Measurements from ENCODE around the gene UBE4A.

Gene UBE4A

GRCh38 chr11:118359295-118359958 is at the start of gene UBE4A:
TSS of gene UBE4A (plus strand) at chr11:118359600. CDS start at chr11:118365081, 5,481 bp downstream.
- DNase-seq = peak; percentile 90

- DNase-seq = no peak
Measured at GRCh38 chr11:118310271-118310670, 49.1 kb upstream of the UBE4A start.

DNA sequence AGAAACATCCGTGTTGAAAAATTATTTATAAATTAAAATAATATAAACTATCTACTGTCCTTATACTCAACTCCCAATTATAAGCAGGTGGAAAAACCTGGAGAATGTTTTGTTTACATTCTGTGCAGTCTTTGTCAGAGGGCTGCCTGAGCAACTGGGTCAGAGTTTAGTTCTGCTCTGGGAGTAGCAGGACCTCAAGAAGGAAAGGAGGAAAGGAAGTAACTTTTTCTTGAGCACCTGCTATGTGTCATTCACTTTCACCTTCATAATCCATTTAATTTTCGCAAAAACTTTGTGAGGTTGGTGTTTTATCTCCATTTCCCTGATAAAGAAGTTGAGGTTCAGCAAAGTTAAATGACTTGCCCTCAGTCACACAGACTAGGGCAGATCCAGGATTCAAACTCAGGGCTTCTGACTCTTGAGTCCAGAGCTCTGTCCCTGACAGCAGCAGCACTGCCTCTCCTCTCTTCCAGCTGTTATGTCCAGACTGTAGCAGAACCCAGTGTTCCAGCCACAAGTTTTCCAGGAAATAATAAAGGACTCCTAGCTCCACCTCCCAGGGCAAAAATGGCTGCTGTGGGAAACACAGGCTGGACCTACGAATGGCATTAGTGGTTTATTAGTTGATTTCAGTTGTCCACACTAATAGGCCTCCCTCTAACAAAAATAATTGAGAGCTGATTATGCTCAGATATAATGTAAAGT is 48.5 kb upstream of the UBE4A start:
- no peak for DNase-seq

GRCh38 chr11:118311518-118311917 is 47.9 kb upstream of the UBE4A start:
- no peak for DNase-seq

DNA sequence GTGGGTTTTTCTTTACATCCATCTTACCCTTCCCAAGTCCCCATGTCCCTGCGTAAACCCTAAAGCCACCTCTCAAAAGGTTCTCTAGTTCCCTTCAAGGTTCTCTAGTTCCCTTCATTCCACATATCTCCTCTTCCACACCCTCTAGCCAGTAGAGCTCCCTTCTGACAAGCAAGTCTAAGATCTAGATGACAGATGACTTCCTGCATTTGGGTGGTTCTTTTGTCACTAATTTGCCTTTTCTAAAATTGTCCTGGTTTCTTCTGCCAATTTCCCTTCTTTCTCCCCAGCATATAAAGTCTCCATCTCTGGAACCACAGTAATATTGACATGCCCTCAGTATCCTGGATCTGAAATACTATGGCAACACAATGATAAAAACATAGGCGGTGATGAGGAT is 47.1 kb upstream of the UBE4A start:
- no peak for DNase-seq

DNA sequence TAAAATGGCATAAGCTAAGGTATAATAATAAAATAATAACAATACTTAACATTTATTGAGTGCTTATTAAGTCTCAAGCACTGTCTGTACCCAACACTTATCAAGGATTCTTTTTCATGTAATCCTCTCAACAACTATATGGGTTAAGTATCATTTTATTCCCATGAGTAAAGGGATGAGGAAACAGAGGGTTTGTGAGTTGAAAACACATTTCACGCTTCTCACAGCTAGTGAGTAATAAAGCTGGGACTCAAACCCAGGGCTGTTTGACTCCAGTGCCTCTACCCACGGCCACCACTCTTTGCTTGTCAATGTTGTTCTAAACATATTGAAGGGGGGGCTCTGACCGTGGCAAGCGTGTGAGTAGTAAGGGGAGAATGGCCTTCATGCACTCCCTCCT is 46.2 kb upstream of the UBE4A start:
- DNase-seq = no peak

DNA sequence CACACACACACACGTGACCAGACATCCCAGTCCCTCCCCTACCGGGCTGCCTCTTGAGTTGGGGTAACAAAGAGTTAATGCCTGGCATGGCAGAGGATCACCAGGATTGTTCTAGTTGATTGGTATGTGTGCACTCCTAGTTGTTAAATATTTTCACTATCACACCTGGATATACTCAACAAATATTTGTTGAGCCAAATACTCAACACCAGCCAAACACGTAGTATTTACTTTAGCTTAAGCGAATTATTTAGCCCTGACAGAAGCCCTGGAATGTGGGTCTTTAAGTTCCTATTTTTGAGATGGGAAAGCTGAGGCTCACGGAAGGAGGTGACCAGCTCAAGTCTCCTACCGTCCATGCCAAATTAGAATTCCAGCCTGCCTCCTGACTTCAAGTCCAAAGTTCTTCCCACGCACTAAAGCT is 44.4 kb upstream of the UBE4A start:
- DNase-seq = no peak

GRCh38 chr11:118318124-118318523 is 41.3 kb upstream of the UBE4A start:
- DNase-seq = no peak

DNA sequence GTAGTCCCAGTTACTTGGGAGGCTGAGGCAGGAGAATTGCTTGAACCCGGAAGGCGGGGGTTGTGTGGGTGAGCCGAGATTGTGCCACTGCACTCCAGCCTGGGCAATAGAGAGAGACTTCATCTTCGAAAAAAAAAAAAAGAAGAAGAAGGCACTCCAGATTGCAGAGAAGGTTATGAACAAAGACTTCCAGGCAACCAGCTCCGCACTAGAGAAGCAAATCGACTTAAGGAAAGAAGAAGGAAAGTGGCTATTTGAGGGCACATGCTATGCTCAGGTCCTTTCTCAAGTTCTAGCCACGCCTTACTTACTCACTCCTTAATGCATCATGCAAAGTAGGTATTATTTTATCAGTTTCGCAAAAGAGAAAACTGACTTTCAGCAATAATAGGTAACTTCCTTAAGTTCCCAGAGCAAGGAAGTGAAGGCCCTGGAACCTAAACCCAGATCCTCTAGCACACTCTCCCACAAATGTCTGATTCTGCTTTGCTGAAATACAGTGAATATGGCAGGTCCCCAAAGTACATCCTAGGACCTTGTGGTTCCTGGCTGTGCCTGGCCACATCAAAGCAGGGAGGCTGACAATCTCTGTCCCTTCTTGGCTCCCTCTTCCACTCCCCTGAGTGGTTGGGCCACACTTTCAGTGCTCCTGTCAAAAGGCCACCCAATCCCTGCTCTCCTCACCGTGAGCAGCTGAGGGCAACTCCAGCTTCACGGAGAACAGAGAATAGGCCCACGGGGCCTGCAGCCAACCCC is 40.6 kb upstream of the UBE4A start:
- no peak for DNase-seq

- DNase-seq = no peak
Measured at GRCh38 chr11:118319337-118319707, 40.1 kb upstream of the UBE4A start.

- DNase-seq = no peak
Measured at GRCh38 chr11:118320515-118320914, 38.9 kb upstream of the UBE4A start.

GRCh38 chr11:118321386-118322082 is 37.9 kb upstream of the UBE4A start:
- DNase-seq = no peak

GRCh38 chr11:118322721-118323120 is 36.7 kb upstream of the UBE4A start:
- no peak for DNase-seq

GRCh38 chr11:118325283-118325682 is 34.1 kb upstream of the UBE4A start:
- DNase-seq = no peak

DNA sequence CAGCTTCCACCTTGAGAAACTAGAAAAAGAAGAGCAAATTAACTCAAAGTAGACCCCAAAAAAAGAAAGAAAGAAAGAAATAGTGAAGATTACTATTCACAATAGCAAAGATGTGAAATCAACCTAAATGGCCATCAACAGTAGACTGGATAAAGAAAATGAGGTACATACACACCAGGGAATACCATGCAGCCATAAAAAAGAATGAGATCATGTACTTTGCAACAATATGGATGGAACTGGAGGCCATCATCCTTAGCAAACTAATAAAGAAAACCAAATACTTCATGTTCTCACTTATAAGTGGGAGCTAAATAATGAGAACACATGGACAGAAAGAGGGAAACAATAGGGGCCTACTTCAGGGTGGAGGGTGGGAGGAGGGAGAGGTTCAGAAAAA is 30.7 kb upstream of the UBE4A start:
- DNase-seq = no peak

DNA sequence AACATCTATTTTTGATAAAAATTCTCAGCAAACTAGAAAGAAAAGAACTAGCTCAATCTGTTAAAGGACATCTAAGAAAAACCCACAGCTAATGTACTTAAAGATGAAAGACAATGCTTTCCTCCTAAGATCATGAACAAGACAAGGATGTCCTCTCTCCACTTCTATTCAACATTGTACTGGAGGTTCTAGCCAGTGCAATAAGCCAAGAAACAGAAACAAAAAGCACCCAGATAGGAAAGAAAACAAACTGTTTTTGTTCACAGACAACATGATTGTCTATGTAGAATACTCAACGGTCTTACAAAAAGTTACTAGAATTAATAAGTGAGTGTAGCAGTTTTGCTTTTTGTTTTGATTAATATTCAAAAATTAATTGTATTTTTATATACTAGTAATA is 24.7 kb upstream of the UBE4A start:
- DNase-seq = no peak

- DNase-seq = no peak
Measured at GRCh38 chr11:118338637-118339061, 20.8 kb upstream of the UBE4A start.

DNA sequence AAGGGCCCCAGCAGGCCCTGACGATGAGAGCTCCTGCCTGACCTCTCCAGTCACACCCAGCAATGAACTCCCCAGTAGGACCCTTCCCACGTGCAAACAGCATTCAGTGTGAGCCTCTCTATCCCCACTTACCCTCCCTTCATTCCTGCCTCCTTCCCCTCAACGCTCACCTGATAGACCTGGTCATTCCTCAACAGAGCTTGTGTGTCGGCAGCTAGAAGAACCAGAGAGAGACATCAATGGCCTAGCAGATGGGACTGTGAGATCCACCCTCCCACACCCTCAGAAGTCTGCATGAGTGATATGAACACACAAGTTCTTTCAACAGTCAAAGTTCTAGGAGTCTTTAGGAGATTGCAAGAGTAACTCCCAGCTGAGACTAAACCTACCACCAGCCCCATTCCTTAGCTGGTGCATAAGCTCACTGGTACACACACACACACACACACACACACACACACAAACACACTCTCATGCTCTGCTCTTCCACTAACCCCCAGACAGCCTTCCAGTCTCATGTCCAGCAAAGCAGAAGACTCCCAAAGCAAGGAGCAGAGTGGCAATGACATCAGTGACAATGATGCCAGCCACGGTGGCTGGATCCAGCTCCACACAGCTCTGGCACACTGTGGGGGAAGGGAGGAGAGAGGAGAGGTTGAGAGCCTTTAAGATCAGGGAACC is 20.0 kb upstream of the UBE4A start:
- no peak for DNase-seq

GRCh38 chr11:118340449-118340848 is 19.0 kb upstream of the UBE4A start:
- DNase-seq = no peak

DNA sequence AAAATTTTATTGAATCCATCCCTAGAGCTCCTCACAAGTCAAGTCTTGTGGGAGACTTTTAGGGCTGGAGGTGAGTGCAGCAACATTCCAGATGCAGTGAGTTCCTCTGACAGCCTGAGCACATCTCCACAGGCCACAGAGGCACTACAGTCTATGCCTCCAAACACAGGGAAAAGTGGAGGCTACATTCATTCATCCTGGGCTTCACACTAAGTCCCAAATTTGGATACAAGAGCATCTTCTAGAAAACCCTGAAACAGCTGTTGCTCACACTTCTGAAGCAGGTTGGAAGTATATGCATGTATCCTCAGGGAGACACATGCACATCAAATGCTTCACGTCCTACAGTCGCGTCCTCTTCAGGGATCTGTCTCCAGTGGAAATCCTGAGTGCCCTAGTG is 18.1 kb upstream of the UBE4A start:
- no peak for DNase-seq

- DNase-seq = no peak
Measured at GRCh38 chr11:118341815-118342489, 17.4 kb upstream of the UBE4A start.

DNA sequence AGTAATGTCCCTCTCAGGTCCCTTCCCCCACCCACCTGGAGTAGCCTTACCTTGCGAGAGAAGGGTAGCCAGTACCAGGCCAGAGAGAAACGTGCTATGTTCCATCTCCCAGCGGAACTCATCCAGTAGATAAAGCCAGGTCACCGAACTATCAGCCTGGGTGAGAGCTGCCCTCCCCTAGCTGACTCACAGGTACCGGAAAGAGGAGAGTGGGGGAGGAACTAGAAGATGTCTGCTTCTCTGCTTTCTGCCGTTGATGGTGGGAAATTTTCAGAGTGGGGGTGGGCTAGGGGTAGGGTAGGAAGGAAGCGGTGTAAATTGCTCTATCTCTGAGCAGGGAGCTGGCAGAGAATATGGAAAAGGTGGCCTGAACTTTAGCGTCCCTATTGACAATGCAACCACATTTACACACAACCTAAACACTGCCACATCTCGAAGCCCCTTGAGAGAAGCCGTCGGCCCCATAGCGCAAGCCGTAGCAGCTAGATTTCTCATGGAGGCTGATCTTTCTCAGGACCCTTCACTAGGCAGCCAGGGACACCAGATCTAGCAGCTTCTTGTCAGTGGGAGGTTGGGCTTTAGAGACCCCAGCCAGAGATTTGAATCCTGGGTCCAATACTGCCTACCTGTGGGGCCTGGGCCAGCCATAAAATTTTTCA is 16.8 kb upstream of the UBE4A start, which contains the start of gene CD3D:
Gene CD3D, minus strand, starts transcription at position 203 of the 659 bp plus-strand sequence. Its CDS starts 98 bp downstream, at position 105.
- no peak for DNase-seq
